ENCODE data around the gene OR2M5. TPM values are rescaled to one million over a fixed set of nuclear protein-coding genes. Genes with fewer than 3 reads are reported as not detected.

The OR2M5 gene
- polyA plus RNA-seq, 1 donor (not counting 4 experiments of a cell fraction or from before 2014, with no cell fraction given) = not detected

DNA sequence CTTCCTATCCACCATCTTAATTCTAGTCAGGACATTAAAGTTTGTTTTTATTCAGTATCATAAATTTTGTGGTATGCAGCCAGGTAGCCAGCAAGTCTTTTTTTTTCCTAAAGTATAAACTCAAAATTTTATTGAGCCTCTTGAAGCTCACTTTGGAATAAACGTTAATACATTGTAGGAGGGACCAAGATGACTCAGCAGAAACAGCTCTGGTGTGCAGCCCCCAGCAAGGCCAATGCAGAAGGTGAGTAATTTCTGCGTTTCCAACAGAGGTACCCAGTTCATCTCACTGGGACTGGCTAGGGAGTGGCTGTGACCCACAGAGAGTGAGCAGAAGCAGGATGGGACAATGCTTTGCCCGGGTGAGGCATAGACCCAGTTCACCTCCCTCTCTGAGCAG is 42.4 kb downstream of the OR2M5 start:
- Histone ChIP-seq H3K9me1 (ENCODE audit: control insufficient read depth, extremely low read depth, insufficient read depth, low read length) (no peaks in the 10 kb centered on the region), H3K79me2 (ENCODE audit: control insufficient read depth, insufficient read depth, low read length) (no peaks in the 10 kb centered on the region), H4K20me1 (ENCODE audit: control insufficient read depth, extremely low read depth, insufficient read depth, low read length) (no peaks in the 10 kb centered on the region), H3K27me3 (ENCODE audit: control insufficient read depth, extremely low read depth, insufficient read depth, low read length) (no peaks in the 10 kb centered on the region), H3K9ac (ENCODE audit: control insufficient read depth, extremely low read depth, insufficient read depth, low read length) (no peak overlapping the region), H3K36me3 (ENCODE audit: control insufficient read depth in 2 of 2, extremely low read depth in 1 of 2, insufficient read depth in 2 of 2, low read length in 2 of 2) (no peaks in the 10 kb centered on the region), H3K4me1 (ENCODE audit: control insufficient read depth, extremely low read depth, insufficient read depth, low read length) (no peaks in the 10 kb centered on the region), H3K9me3 (ENCODE audit: control insufficient read depth, low read depth, low read length) (peaks cover 6% of the 10 kb centered on the region), H3K4me2 (ENCODE audit: control insufficient read depth, extremely low read depth, insufficient read depth, low read depth, low read length) (no peak overlapping the region), H3K27ac (ENCODE audit: control insufficient read depth, insufficient read depth, low read length) (no peak overlapping the region), H3K4me3 (ENCODE audit: control insufficient read depth in 2 of 3, extremely low read depth in 1 of 3, insufficient read depth in 2 of 3, low read depth in 1 of 3, low read length in 3 of 3) (no peak overlapping the region), H2AFZ (ENCODE audit: control insufficient read depth, low read length) (no peak overlapping the region)
- dilution Hi-C loops (cut with MboI; ENCODE audit: extremely low pct_ligation_motif_present, low sequenced_read_pairs) = no loop called here
- FAIRE-seq (no peak), DNase-seq (ENCODE audit: low read depth, low spot score) (no peak)
- TF ChIP-seq EZH2 (IDR thresholded peaks at IDR 0.05; ENCODE audit: low read length) = no peak
- TF ChIP-seq, protein P1, sequence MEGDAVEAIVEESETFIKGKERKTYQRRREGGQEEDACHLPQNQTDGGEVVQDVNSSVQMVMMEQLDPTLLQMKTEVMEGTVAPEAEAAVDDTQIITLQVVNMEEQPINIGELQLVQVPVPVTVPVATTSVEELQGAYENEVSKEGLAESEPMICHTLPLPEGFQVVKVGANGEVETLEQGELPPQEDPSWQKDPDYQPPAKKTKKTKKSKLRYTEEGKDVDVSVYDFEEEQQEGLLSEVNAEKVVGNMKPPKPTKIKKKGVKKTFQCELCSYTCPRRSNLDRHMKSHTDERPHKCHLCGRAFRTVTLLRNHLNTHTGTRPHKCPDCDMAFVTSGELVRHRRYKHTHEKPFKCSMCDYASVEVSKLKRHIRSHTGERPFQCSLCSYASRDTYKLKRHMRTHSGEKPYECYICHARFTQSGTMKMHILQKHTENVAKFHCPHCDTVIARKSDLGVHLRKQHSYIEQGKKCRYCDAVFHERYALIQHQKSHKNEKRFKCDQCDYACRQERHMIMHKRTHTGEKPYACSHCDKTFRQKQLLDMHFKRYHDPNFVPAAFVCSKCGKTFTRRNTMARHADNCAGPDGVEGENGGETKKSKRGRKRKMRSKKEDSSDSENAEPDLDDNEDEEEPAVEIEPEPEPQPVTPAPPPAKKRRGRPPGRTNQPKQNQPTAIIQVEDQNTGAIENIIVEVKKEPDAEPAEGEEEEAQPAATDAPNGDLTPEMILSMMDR (optimal IDR thresholded peaks at IDR 0.05 in 1 of 3, IDR thresholded peaks at IDR 0.05 in 1 of 3, conservative IDR thresholded peaks at IDR 0.05 in 1 of 3; ENCODE audit: extremely low read depth in 1 of 3, insufficient read depth in 2 of 3, low read length in 3 of 3) = no peak

DNA sequence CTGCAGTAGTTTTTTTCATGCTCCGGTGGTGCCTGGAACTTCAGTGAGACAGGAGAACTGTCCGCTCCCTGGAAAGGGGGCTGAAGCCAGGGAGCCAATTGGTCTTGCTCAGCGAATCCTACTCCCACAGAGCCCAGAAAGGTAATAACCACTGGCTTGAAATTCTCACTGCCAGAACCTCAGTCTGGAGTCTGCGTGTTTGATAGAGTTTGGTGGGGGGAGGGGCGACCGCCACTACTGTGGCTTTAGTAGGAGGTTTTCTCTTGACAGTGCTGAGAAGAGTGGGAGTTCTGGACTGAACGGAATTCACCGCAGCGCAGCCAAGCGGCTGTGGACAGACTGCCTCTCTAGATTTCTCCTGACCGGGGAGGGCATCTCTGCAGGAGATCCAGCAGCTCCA is 44.1 kb downstream of the OR2M5 start:
- no peaks in the 10 kb centered on the region for H3K27me3 ChIP-seq (ENCODE audit: control insufficient read depth, extremely low read depth, insufficient read depth, low read length)
- TF ChIP-seq, protein P1 (optimal IDR thresholded peaks at IDR 0.05 in 1 of 3, IDR thresholded peaks at IDR 0.05 in 1 of 3, conservative IDR thresholded peaks at IDR 0.05 in 1 of 3; ENCODE audit: extremely low read depth in 1 of 3, insufficient read depth in 2 of 3, low read length in 3 of 3) = no peak
- TF ChIP-seq EZH2 (IDR thresholded peaks at IDR 0.05; ENCODE audit: low read length) = no peak
- H4K20me1 ChIP-seq (ENCODE audit: control insufficient read depth, extremely low read depth, insufficient read depth, low read length) = no peaks in the 10 kb centered on the region
- H3K4me3 ChIP-seq (ENCODE audit: control insufficient read depth in 2 of 3, extremely low read depth in 1 of 3, insufficient read depth in 2 of 3, low read depth in 1 of 3, low read length in 3 of 3) = no peak overlapping the region
- H3K9ac ChIP-seq (ENCODE audit: control insufficient read depth, extremely low read depth, insufficient read depth, low read length) = no peak overlapping the region
- no peaks in the 10 kb centered on the region for H3K4me1 ChIP-seq (ENCODE audit: control insufficient read depth, extremely low read depth, insufficient read depth, low read length)
- no peak overlapping the region for H3K4me2 ChIP-seq (ENCODE audit: control insufficient read depth, extremely low read depth, insufficient read depth, low read depth, low read length)
- FAIRE-seq (no peak), DNase-seq (ENCODE audit: low read depth, low spot score) (no peak)
- no peaks in the 10 kb centered on the region for H3K36me3 ChIP-seq (ENCODE audit: control insufficient read depth in 2 of 2, extremely low read depth in 1 of 2, insufficient read depth in 2 of 2, low read length in 2 of 2)
- no peaks in the 10 kb centered on the region for H3K9me1 ChIP-seq (ENCODE audit: control insufficient read depth, extremely low read depth, insufficient read depth, low read length)
- H2AFZ ChIP-seq (ENCODE audit: control insufficient read depth, low read length) = no peak overlapping the region
- no peaks in the 10 kb centered on the region for H3K79me2 ChIP-seq (ENCODE audit: control insufficient read depth, insufficient read depth, low read length)
- dilution Hi-C loops (cut with MboI; ENCODE audit: extremely low pct_ligation_motif_present, low sequenced_read_pairs) = no loop called here
- H3K27ac ChIP-seq (ENCODE audit: control insufficient read depth, insufficient read depth, low read length) = no peak overlapping the region
- H3K9me3 ChIP-seq (ENCODE audit: control insufficient read depth, low read depth, low read length) = peaks cover 6% of the 10 kb centered on the region
